HepG2 (cell line): ENCODE data around the gene PTPRD. TPM values are rescaled to one million over a fixed set of nuclear protein-coding genes. Genes with fewer than 3 reads are reported as not detected.

ENCODE experiments used
- ATAC-seq: fragments of 200-7000 bp; cut with Tn5 transposase; 3 replicates; pipeline ENCODE4 v1.9.1; 2020; ENCODE audit warnings: mild to moderate bottlenecking, moderate library complexity
- BruUV-seq: library from RNA; stranded (reverse); fragments of 400-500 nt; replicated peaks from 2 replicates; lab custom pipeline; 2021; lab: Mats Ljungman, UMichigan
- CTCF ChIA-PET: fragments of 300-600 bp; formaldehyde crosslinking; extraction: SDS; loops from one replicate; lab custom pipeline; 2021; ENCODE audit warnings: low total read pairs, inconsistent platforms, low intra/inter-chr PET ratio; lab: Yijun Ruan, JAX
- POLR2A ChIA-PET: fragments of 350-600 bp; sonication (Branson Sonifier 250); formaldehyde crosslinking; loops from one replicate; lab custom pipeline; 2020; ENCODE audit warnings: antibody characterized with exemption, inconsistent platforms; lab: Yijun Ruan, JAX
- DNase-seq: peaks from one replicate; pipeline ENCODE4 v3.0.0-alpha.2; 2015; ENCODE audit warnings: low spot score
- FAIRE-seq: peaks from 3 replicates; lab custom pipeline; 2011; peaks lifted over from hg19 to GRCh38; lab: Jason Lieb, UNC
- H2AFZ ChIP-seq: one replicate; pipeline ENCODE4 v1.6.1; 2011; ENCODE audit warnings: low read length, inconsistent platforms
- H3K27ac ChIP-seq: fragments of 300-600 bp; 3 replicates; pipeline ENCODE4 v1.8.0; 2011; ENCODE audit warnings: mixed run types, mild to moderate bottlenecking, mixed read lengths, low read length, inconsistent platforms; ENCODE audit not compliant: insufficient read depth; ENCODE audit errors: extremely low read length
- H3K27me3 ChIP-seq, 2 experiments: fragments of 200-600 bp in 1 of 2; 2 replicates in 1 of 2; 3 replicates in 1 of 2; pipeline versions ENCODE4 v1.6.0 to v1.8.0; 2011; ENCODE audit warnings: low read length in 2 of 2, mild to moderate bottlenecking in 2 of 2, moderate library complexity in 2 of 2, inconsistent platforms in 1 of 2; ENCODE audit not compliant: insufficient read depth in 2 of 2, control insufficient read depth in 1 of 2
- H3K36me3 ChIP-seq, 2 experiments: fragments of 200-600 bp in 1 of 2; replicated peaks in 1 of 2; 2 replicates in 1 of 2; 3 replicates in 1 of 2; pipeline versions ENCODE4 v1.5.1 to v1.8.0; 2011; ENCODE audit warnings: low read length in 2 of 2, inconsistent platforms in 1 of 2; ENCODE audit not compliant: insufficient read depth in 2 of 2, control insufficient read depth in 1 of 2
- H3K4me1 ChIP-seq: 2 replicates; pipeline ENCODE4 v1.5.1; 2012; ENCODE audit warnings: low read length, inconsistent platforms; ENCODE audit not compliant: insufficient read depth
- H3K4me2 ChIP-seq: 2 replicates; pipeline ENCODE4 v1.6.0; 2011; ENCODE audit warnings: low read depth, low read length, inconsistent platforms
- H3K4me3 ChIP-seq, 3 experiments: fragments of 200-600 bp in 1 of 3; sonication (generic), shearing (Covaris generic) in 1 of 3; replicated peaks in 1 of 3; 2 replicates each; pipeline ENCODE4 v1.5.1; 2011 to 2016; ENCODE audit warnings: low read length in 3 of 3, inconsistent platforms in 2 of 3, low read depth in 2 of 3, mild to moderate bottlenecking in 2 of 3, control low read depth in 1 of 3, mixed read lengths in 1 of 3; ENCODE audit not compliant: insufficient read depth in 1 of 3
- H3K79me2 ChIP-seq: one replicate; pipeline ENCODE4 v1.6.1; 2011; ENCODE audit warnings: low read length, inconsistent platforms; ENCODE audit not compliant: insufficient read depth
- H3K9ac ChIP-seq: 2 replicates; pipeline ENCODE4 v1.6.0; 2011; ENCODE audit warnings: mild to moderate bottlenecking, low read depth, low read length, inconsistent platforms; ENCODE audit not compliant: insufficient read depth
- H3K9me3 ChIP-seq: 2 replicates; pipeline ENCODE4 v1.5.1; 2012; ENCODE audit warnings: mild to moderate bottlenecking, low read length
- H4K20me1 ChIP-seq: 2 replicates; pipeline ENCODE4 v1.6.0; 2011; ENCODE audit warnings: inconsistent platforms, mild to moderate bottlenecking, low read length, moderate library complexity; ENCODE audit not compliant: insufficient read depth
- HNRNPUL1 ChIP-seq: fragments of 200-400 bp; formaldehyde crosslinking; IDR thresholded peaks from 2 replicates; pipeline ENCODE4 v1.6.1; 2017; ENCODE audit warnings: low read depth, mild to moderate bottlenecking, low read length, moderate library complexity
- MTF2 ChIP-seq: sonication (generic); formaldehyde crosslinking; IDR thresholded peaks from 2 replicates; pipeline ENCODE4 v1.5.0; 2020; ENCODE audit warnings: missing genetic modification reagents, borderline replicate concordance
- NFAT5 ChIP-seq: sonication (generic); formaldehyde crosslinking; IDR thresholded peaks from 2 replicates; pipeline ENCODE4 v1.4.0; 2020; ENCODE audit warnings: missing genetic modification reagents
- PAX8 ChIP-seq: sonication (generic); formaldehyde crosslinking; IDR thresholded peaks from 2 replicates; pipeline ENCODE4 v1.8.0; 2022; ENCODE audit warnings: mild to moderate bottlenecking, missing genetic modification reagents, borderline replicate concordance
- SPEN ChIP-seq: sonication (generic); formaldehyde crosslinking; IDR thresholded peaks from 2 replicates; pipeline ENCODE4 v1.5.1; 2020; ENCODE audit warnings: low read depth, mild to moderate bottlenecking, missing genetic modification reagents
- TCF7 ChIP-seq: sonication (generic); IDR thresholded peaks from 2 replicates; pipeline ENCODE4 v1.6.1; 2016; ENCODE audit warnings: antibody characterized with exemption, low read depth
- ZFP36L1 ChIP-seq: sonication (generic); formaldehyde crosslinking; IDR thresholded peaks from 2 replicates; pipeline ENCODE4 v1.8.0; 2022; ENCODE audit warnings: mild to moderate bottlenecking, missing genetic modification reagents, moderate library complexity
- ZIK1 ChIP-seq: sonication (generic); formaldehyde crosslinking; IDR thresholded peaks from 2 replicates; pipeline ENCODE4 v1.5.0; 2020; ENCODE audit warnings: mild to moderate bottlenecking, low read depth, missing genetic modification reagents, borderline replicate concordance
- ZNF343 ChIP-seq: sonication (generic); formaldehyde crosslinking; IDR thresholded peaks from 2 replicates; pipeline ENCODE4 v1.4.0; 2020; ENCODE audit warnings: mild to moderate bottlenecking, missing genetic modification reagents
- WGBS: methylation state at CpG from one replicate; pipeline ENCODE4 v1.1.6; 2017; ENCODE audit warnings: low lambda C conversion rate; 5-methylcytosine and 5-hydroxymethylcytosine counted together
- in situ Hi-C: cut with HindIII; loops from 2 replicates; pipeline ENCODE4 v1.10.0; 2017; ENCODE audit warnings: low pct_unique_long_range_greater_than_20kb; ENCODE audit not compliant: extremely low pct_ligation_motif_present
- intact Hi-C: fragments of 100-400 bp; cut with micrococcal nuclease; formaldehyde crosslinking; loops from one replicate; pipeline ENCODE4 v1.10.0; 2022; ENCODE audit not compliant: unreplicated experiment
- polyA plus RNA-seq, 8 experiments: library from polyadenylated mRNA; depleted of rRNA in 3 of 8; stranded (reverse) in 7 of 8; unstranded in 1 of 8; fragments of >200 nt; fragmentation: Illumina TruSeq in 4 of 8; extraction: Trizol in 4 of 8; gene quantifications; 2 replicates each; pipeline versions ENCODE4 v1.2.1 to v1.2.3, GENCODE V29; 2011 to 2016; ENCODE audit warnings: low read depth in 4 of 8, missing spikeins in 1 of 8, mixed read lengths in 1 of 8; ENCODE audit not compliant: insufficient read depth in 1 of 8
- total RNA-seq, 5 experiments: library from RNA; depleted of rRNA; stranded (reverse); fragments of >200 nt; fragmentation: Illumina TruSeq; extraction: Trizol; gene quantifications; 2 replicates each; pipeline ENCODE4 v1.2.3, GENCODE V29; 2016; ENCODE audit warnings: low read depth in 1 of 5
- TF ChIP-seq, protein P1 (sequence below): conservative IDR thresholded peaks from 2 replicates; pipeline ENCODE4 v1.6.1; 2018; ENCODE audit warnings: missing genetic modification reagents
- TF ChIP-seq, protein P2 (sequence below): sonication (generic); formaldehyde crosslinking; IDR thresholded peaks from 2 replicates; pipeline ENCODE4 v1.5.1; 2020; ENCODE audit warnings: missing genetic modification reagents, mild to moderate bottlenecking, borderline replicate concordance
- TF ChIP-seq, protein P3 (sequence below): sonication (generic); formaldehyde crosslinking; IDR thresholded peaks from 2 replicates; pipeline ENCODE4 v1.4.0; 2020; ENCODE audit warnings: missing genetic modification reagents

Gene PTPRD
- total and polyA plus RNA-seq, 2 of the 13 experiments (the other 11 are each of a cell fraction or from before 2014, with no cell fraction given) = 0.05 TPM; not detected in 1

GRCh38 chr9:8436786-8437185, 2176.0 kb downstream of the PTPRD start (continued):
- TF ChIP-seq ZFP36L1 (CRISPR knock-in tag) = no peak

DNA sequence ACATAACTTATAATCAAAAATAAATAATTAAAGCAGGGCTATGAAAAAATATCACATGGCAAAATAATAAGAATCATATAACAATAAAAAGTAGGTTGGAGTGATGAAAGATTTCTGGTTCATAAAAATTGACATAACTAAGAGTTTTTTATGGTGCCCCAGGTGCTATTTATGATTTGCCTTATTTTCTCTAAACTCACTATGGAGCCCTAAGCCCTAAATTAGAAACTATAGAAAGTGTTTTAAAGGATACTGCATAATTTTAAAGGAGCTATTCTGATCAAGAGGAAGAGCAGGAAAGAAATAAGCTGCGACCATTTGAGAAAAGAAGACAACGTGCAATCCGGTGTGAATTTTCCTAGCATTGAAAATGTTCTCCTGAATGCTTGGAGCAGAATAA, 2178.2 kb downstream of the PTPRD start:
- POLR2A ChIA-PET = no interaction called here
- Histone ChIP-seq H3K4me3 (no peak overlapping the region), H3K27me3 (no peaks in the 10 kb centered on the region; a peak in 1 of 5 replicates), H3K9me3 (peaks cover 60% of the 10 kb centered on the region), H3K79me2 (no peaks in the 10 kb centered on the region), H3K36me3 (no peaks in the 10 kb centered on the region), H3K4me1 (no peaks in the 10 kb centered on the region), H3K9ac (no peak overlapping the region), H4K20me1 (no peaks in the 10 kb centered on the region), H3K4me2 (no peak overlapping the region), H3K27ac (no peak overlapping the region), H2AFZ (no peak overlapping the region)
- ATAC-seq = no peak
- BruUV-seq = no TSS peak
- intact Hi-C loops = no loop called here
- no peak for FAIRE-seq
- CTCF ChIA-PET = no interaction called here
- in situ Hi-C loops = no loop called here
- no peak for DNase-seq
- 92% methylated on average over 3 of the region's 3 CpGs for WGBS
- TF ChIP-seq, protein P1, sequence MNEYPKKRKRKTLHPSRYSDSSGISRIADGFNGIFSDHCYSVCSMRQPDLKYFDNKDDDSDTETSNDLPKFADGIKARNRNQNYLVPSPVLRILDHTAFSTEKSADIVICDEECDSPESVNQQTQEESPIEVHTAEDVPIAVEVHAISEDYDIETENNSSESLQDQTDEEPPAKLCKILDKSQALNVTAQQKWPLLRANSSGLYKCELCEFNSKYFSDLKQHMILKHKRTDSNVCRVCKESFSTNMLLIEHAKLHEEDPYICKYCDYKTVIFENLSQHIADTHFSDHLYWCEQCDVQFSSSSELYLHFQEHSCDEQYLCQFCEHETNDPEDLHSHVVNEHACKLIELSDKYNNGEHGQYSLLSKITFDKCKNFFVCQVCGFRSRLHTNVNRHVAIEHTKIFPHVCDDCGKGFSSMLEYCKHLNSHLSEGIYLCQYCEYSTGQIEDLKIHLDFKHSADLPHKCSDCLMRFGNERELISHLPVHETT (CRISPR knock-in tag) = no peak
- TF ChIP-seq TCF7 (no peak), MTF2 (CRISPR knock-in tag) (no peak), SPEN (CRISPR knock-in tag) (no peak), ZNF343 (no peak), HNRNPUL1 (no peak), ZIK1 (no peak), PAX8 (CRISPR knock-in tag) (no peak), NFAT5 (CRISPR knock-in tag) (no peak)
- TF ChIP-seq, protein P2, sequence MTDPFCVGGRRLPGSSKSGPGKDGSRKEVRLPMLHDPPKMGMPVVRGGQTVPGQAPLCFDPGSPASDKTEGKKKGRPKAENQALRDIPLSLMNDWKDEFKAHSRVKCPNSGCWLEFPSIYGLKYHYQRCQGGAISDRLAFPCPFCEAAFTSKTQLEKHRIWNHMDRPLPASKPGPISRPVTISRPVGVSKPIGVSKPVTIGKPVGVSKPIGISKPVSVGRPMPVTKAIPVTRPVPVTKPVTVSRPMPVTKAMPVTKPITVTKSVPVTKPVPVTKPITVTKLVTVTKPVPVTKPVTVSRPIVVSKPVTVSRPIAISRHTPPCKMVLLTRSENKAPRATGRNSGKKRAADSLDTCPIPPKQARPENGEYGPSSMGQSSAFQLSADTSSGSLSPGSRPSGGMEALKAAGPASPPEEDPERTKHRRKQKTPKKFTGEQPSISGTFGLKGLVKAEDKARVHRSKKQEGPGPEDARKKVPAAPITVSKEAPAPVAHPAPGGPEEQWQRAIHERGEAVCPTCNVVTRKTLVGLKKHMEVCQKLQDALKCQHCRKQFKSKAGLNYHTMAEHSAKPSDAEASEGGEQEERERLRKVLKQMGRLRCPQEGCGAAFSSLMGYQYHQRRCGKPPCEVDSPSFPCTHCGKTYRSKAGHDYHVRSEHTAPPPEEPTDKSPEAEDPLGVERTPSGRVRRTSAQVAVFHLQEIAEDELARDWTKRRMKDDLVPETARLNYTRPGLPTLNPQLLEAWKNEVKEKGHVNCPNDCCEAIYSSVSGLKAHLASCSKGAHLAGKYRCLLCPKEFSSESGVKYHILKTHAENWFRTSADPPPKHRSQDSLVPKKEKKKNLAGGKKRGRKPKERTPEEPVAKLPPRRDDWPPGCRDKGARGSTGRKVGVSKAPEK (CRISPR knock-in tag) = no peak
- TF ChIP-seq, protein P3, sequence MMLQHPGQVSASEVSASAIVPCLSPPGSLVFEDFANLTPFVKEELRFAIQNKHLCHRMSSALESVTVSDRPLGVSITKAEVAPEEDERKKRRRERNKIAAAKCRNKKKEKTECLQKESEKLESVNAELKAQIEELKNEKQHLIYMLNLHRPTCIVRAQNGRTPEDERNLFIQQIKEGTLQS (CRISPR knock-in tag) = no peak
